Measurements from ENCODE around the gene SUMF1. TPM values are rescaled to one million over a fixed set of nuclear protein-coding genes. Genes with fewer than 3 reads are reported as not detected.

SUMF1 gene
- total RNA-seq, 1 donor from 2014 or later = 10.6 TPM

- Mint-ChIP-seq H3K4me3 (no peak overlapping the region), H3K27ac (ENCODE audit: unreplicated experiment) (no peak overlapping the region), H3K36me3 (ENCODE audit: low read depth) (peaks cover 10% of the 10 kb centered on the region), H3K27me3 (ENCODE audit: low read depth) (no peaks in the 10 kb centered on the region), H3K4me1 (peaks cover 5% of the 10 kb centered on the region), H3K9me3 (peaks cover 5% of the 10 kb centered on the region)
- no peak for DNase-seq (ENCODE audit: low read depth, low spot score)
- no peak for TF ChIP-seq CTCF (conservative IDR thresholded peaks at IDR 0.05)
Measured at GRCh38 chr3:4351872-4352271, 115.2 kb downstream of the SUMF1 start.

GRCh38 chr3:4351164-4351855 lies 115.8 kb downstream of the SUMF1 start:
- Mint-ChIP-seq H3K9me3 (peaks cover 5% of the 10 kb centered on the region), H3K4me3 (no peak overlapping the region), H3K27me3 (ENCODE audit: low read depth) (no peaks in the 10 kb centered on the region), H3K27ac (ENCODE audit: unreplicated experiment) (no peak overlapping the region), H3K36me3 (ENCODE audit: low read depth) (peaks cover 10% of the 10 kb centered on the region), H3K4me1 (peaks cover 5% of the 10 kb centered on the region)
- TF ChIP-seq CTCF (conservative IDR thresholded peaks at IDR 0.05) = peak; percentile 51
- no peak for DNase-seq (ENCODE audit: low read depth, low spot score)

GRCh38 chr3:4350789-4351163 lies 116.3 kb downstream of the SUMF1 start:
- Mint-ChIP-seq H3K36me3 (ENCODE audit: low read depth) (peaks cover 12% of the 10 kb centered on the region), H3K4me1 (peaks cover 5% of the 10 kb centered on the region), H3K9me3 (peaks cover 10% of the 10 kb centered on the region), H3K4me3 (no peak overlapping the region), H3K27ac (ENCODE audit: unreplicated experiment) (no peak overlapping the region), H3K27me3 (ENCODE audit: low read depth) (no peaks in the 10 kb centered on the region)
- DNase-seq (ENCODE audit: low read depth, low spot score) = peak; percentile 19
- peak; percentile 89 for TF ChIP-seq CTCF (conservative IDR thresholded peaks at IDR 0.05)

- no peaks in the 10 kb centered on the region for H3K27me3 Mint-ChIP-seq (ENCODE audit: low read depth)
- H3K4me3 Mint-ChIP-seq = no peak overlapping the region
- H3K9me3 Mint-ChIP-seq = peaks cover 6% of the 10 kb centered on the region
- H3K36me3 Mint-ChIP-seq (ENCODE audit: low read depth) = peaks cover 15% of the 10 kb centered on the region
- DNase-seq (ENCODE audit: low read depth, low spot score) = no peak
- H3K27ac Mint-ChIP-seq (ENCODE audit: unreplicated experiment) = no peak overlapping the region
- H3K4me1 Mint-ChIP-seq = peaks cover 13% of the 10 kb centered on the region
- no peak for TF ChIP-seq CTCF (conservative IDR thresholded peaks at IDR 0.05)
Measured at GRCh38 chr3:4343258-4343657, 123.8 kb downstream of the SUMF1 start.

GRCh38 chr3:4341336-4341675 lies 125.8 kb downstream of the SUMF1 start:
- Mint-ChIP-seq H3K36me3 (ENCODE audit: low read depth) (peaks cover 13% of the 10 kb centered on the region), H3K4me3 (no peak overlapping the region), H3K4me1 (peaks cover 13% of the 10 kb centered on the region), H3K27ac (ENCODE audit: unreplicated experiment) (no peak overlapping the region), H3K27me3 (ENCODE audit: low read depth) (no peaks in the 10 kb centered on the region), H3K9me3 (peaks cover 6% of the 10 kb centered on the region)
- no peak for DNase-seq (ENCODE audit: low read depth, low spot score)
- TF ChIP-seq CTCF (conservative IDR thresholded peaks at IDR 0.05) = no peak

All from neural crest cell (in vitro differentiated cells).